ENCODE data around the gene CPXM2.

The CPXM2 gene

GRCh38 chr10:123843835-123844234 lies 47.8 kb downstream of the CPXM2 start:
- no peak for DNase-seq

DNA sequence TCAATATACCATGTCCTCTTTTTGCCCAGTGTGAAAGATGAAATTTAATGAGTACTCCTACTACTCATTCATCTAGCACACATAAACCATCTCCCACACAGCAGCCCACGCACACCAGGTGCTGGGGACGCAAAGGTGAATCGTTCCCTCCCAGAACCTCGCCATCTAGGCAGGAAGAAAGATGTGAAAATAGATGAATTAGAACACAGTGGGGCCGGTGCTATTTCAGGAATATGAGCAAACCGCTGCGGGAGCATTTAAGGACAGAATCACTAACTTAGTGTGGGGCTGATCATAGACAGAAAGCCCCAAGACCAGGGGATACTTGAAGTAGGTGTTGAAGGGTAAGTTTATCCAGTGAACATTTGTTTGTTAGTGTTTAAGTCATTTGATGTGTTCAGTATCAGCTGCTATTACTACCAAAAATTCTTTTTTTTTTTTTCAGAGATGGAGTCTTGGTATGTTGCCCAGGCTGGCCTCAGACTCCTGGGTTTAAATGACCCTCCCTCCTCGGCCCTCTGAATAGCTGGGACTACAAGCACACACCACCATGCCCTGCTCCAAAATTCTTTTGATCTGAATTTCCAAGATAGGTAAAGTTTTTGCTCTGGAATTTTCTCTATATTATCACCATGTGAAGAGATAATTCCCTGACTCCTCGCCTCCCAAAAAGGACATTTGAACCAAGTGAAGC lies 48.8 kb downstream of the CPXM2 start:
- DNase-seq, result no peak

- DNase-seq, result no peak
Observed at GRCh38 chr10:123841560-123841959, 50.0 kb downstream of the CPXM2 start.

DNA sequence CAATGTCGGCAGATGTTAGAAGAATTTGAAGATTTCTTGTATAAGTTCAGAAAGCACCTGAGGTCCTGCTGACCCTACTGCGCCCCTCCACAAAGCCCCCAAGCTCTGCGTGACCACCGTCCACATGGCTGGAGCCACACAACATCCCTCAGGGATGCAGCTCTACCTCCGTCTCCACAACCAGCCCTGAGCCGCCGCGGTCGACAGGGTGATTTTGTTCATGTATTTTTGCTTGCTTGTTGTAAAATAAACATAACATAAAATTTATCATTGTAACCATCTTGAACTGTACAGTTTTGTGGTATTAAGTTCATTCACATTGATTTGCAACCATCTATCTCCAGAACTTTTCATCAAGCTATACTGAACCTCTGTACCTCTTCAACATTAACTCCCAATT lies 50.5 kb downstream of the CPXM2 start:
- no peak for DNase-seq

DNA sequence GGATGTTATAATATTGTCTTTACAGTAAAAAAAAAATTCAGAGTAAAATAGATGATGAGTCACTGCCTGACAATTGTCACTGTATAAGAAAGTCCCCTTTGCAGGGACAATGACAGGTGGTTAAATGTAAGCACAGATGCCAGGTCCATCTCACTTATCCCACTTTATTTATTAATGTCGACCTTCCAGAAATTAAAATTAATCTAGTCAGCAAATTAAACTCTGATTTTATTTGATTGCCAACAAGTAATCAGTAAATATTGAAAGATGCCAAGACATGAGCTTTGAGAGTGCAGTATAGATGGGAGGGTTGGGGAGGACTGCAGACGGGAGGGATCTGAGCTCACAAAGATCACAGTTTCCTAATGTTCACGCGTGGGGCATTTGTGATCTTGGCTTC lies 50.9 kb downstream of the CPXM2 start:
- DNase-seq, result no peak

GRCh38 chr10:123838596-123839310 lies 52.9 kb downstream of the CPXM2 start:
- no peak for DNase-seq

GRCh38 chr10:123837756-123838155 lies 53.9 kb downstream of the CPXM2 start:
- no peak for DNase-seq

DNA sequence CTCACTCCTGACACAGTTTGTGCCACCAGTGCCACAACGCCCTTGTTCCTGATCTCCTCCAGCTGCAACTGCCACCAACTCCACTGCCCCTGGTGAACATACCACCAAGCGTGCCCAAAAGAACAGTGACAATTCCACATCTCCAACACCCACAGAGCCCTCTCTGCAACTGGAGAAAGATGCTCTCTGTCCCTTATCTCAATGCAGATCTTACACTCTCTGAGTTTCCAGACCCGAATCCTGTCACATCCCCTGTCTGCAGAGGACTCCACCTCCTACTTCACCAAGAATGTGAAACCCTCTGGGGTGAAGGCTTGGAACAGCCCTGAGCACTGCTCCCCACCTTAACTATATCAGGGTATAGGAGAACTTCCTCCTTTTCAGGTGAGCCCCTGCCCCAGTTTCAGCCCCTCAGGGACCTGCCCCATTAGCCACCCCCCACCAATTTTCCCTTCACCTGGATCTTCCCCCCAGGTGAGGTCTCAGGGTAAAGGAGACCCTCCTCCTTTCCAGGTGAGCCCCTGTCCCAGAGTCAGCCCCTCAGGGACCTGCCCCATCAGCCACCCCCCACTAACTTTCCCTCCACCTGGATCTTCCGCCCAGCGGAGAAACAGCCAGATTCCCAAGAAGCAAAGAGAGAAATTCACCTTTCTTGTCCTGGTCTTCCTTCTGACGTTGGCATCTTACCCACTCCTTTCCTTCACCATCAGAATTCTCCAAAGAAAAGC lies 55.0 kb downstream of the CPXM2 start:
- DNase-seq, result no peak

DNA sequence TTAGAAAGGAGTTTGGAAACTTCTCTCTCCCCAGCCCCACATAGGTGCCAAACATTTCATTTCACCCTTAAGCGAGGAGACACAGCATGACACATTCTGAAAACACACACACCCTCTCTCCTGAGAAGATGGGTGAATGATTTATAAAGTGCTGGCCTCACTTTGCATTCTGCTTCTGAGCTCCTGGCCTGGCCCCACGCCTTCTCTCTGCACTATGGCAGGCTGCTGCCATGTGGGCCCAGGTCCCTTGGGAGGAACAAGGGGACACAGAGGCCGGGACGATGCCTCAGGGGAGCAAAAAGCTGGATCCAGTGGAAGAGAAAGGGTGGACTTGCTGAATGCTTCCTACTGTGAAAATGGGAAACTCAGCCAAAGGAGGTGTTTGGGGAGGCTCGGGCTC lies 56.0 kb downstream of the CPXM2 start:
- no peak for DNase-seq

- DNase-seq, result no peak
Observed at GRCh38 chr10:123833170-123833850, 58.3 kb downstream of the CPXM2 start.

DNA sequence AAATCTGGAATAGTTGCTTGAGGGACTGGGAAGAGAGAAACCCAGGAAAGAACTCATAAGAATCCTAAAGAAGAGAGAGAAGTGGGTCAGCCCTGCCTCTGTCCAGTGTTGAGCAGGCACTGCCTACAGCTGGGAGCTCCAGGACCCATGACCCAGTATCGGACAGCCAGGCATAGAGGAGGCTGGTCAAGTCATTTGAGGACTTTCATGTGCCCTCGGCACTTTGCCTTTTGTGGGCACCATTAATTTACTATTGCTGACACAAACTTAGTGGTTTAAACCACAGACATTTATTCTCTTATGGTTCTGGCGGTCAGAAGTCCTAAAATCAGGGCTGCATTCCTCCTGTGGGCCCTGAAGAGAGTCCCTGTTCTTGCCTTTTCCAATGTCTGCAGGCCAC lies 60.3 kb downstream of the CPXM2 start:
- DNase-seq, result no peak

DNA sequence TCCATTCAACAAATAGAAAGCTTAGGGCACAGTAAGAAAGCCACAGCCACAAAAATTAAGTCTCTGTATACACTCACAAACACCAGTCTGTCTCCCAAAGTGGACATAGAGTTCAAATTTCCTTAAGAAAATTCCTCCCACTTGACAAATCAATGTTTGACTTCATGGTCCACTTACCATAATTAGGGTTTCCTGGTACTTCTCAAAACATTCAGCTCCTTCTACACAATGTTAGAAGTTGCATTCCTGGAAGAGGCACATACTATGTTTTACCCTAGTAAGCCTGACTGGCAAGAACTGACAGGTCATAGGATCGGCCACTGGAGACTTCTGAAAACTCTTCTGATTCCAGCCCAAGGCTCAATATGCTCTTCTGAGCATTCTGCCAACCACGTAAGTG lies 70.5 kb downstream of the CPXM2 start:
- no peak for DNase-seq

GRCh38 chr10:123809632-123810031 lies 82.0 kb downstream of the CPXM2 start:
- DNase-seq, result no peak

GRCh38 chr10:123808906-123809305 lies 82.7 kb downstream of the CPXM2 start:
- no peak for DNase-seq

DNA sequence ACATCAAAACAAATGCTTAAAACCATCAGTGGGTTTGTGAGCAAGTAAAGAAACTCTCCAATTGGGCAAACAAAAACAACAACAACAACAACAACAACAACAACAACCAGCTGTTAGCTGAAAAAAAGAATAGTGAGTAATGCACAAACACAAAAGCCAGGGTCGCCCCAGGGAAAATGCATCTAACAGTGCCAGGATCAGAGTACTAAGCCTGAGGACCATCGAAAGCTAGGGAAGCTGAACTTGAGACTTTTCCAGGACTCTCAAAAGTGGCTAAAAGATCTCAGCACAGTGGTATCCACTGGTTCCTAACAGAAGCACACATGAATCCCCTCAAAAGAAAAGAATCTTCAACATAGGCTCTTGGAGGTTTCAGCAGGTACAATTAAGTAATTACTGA lies 83.3 kb downstream of the CPXM2 start:
- no peak for DNase-seq

DNA sequence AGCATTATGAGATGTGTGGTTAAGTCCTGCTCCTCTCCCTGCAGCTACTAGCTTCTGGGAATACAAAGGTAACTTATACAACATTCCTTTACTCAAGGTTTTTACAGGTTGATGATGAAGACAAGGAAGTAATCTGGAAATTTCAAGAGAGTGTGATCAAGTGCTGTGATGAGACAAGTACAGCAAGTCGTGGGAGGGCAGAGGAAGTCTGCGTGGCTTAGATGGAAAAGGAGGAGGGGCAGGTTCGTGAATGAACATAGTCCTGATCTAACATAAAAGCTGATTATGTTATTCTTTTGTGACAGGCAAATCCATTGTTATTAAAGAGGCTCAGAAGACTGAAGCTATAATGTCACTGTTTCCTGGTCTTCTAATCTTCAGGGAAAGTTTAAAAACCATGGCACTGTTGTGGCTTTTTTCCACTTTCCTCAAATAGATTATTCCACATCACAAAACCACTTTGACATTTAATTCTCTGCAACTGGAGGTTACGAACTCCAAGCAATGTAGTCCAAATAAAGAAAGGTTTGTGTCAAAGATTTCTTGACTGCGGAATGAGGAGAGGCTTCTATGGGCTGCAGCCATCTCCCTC lies 84.1 kb downstream of the CPXM2 start:
- DNase-seq, result no peak

DNA sequence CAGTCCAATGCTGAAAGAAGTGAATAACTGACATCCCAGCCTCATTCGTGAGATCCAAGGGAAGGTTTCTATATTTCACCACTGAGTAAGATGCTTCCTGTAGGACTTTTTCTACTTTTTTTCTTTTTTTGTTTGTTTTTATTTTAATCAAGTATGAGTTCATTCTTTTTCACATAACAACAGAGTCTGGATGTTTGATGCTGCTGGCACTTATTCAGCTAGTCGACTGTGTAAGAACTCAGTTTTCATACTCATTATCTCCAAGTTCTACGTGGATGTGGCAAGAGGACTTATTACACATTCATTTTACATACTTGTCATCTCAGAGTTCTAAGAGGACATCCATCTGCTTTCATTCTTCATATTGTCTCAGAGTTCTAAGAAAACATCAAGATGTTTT lies 86.9 kb downstream of the CPXM2 start:
- no peak for DNase-seq

DNA sequence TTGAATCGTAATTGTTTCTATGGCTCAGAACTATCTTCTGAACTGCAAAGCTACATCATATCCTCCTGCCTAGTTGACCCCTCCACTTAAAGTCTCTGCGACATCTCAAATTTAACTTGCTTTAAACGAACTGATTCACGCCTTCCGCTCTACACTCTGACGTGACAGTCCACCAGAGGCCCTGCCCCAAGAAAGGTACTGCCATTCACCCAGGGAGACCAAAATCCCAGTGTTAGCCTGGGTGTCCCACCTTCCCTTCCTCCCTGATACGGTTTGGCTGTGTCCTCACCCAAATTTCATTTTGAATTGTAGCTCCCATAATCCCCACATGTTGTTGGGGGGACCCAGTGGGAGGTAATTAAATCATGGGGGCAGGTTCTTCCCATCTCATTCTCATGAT lies 90.8 kb downstream of the CPXM2 start:
- no peak for DNase-seq

DNA sequence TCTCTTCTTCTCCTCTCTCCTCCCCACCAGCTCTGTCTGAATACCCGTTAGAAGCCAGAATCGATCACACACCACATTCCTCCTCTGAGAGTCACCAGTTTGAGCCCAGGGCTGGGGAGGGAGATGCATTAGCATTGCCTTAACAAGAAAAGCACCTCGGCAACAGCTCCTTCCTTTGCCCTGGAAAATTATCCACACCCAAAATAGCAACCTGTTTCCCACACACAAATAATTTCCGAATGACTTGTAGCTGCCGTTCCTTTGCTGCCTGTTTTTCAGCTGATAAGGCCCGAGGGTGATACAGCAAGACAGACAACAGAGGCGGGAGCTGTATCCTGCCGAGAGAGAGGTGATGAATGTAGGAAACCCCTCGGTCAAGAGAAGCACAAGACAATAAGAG lies 91.3 kb downstream of the CPXM2 start:
- no peak for DNase-seq

GRCh38 chr10:123798856-123799255 lies 92.8 kb downstream of the CPXM2 start:
- no peak for DNase-seq

DNA sequence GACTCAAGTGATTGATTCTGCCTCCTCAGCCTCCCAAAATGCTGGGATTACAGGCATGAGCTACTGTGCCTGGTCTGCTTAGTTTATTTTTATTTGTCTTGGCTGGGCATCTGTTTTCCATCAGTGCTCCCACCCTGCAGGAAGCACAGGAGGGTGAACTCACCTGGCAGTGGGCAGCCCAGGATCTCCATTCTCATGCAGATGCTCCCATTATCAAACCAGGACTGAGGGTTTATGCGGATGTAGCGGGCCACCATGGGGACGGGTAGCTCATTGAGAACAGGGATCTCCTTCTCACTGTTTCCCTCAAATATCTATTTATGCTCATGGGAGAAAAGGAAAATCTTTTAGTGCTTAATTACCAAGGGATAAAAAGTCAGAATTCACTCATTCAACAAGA lies 93.8 kb downstream of the CPXM2 start:
- no peak for DNase-seq

DNA sequence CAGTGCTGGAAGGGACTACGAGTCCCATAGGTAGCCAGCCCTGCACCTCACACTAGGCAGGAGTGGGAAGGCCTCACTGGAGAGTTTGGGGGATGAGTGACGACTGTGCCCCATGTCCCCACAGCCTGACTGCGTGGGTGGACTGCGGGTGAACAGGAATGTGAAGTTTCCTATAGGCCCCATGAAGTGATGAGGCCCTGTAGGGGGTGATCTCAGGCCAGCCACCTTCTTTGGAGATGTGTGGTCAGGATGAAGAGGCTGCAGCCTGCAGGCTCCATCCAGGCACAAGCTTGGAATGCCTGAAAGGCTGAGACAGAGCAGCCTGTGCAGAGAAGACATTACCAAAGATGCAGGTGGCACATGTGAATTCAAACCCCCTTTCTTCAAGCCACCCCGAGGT lies 94.9 kb downstream of the CPXM2 start:
- no peak for DNase-seq
